IMR-90 (cell line): ENCODE measurements around the gene MMRN1. TPM values are rescaled to one million over a fixed set of nuclear protein-coding genes. Genes with fewer than 3 reads are reported as not detected.

ENCODE experiments used
- ATAC-seq: fragments of 200-7000 bp; cut with Tn5 transposase; 2 replicates; pipeline ENCODE4 v1.9.1; 2020; ENCODE audit warnings: low read depth, mild to moderate bottlenecking, moderate library complexity
- BruUV-seq: library from RNA; stranded (reverse); fragments of 400-500 nt; replicated peaks from 2 replicates; lab custom pipeline; 2021; lab: Mats Ljungman, UMichigan
- CTCF ChIA-PET: fragments of 300-600 bp; formaldehyde crosslinking; extraction: SDS; loops from one replicate; lab custom pipeline; 2021; ENCODE audit warnings: antibody characterized with exemption; lab: Yijun Ruan, JAX
- POLR2A ChIA-PET: fragments of 300-600 bp; sonication (Branson Sonifier 250); formaldehyde crosslinking; loops from one replicate; lab custom pipeline; 2022; ENCODE audit warnings: antibody characterized with exemption; ENCODE audit not compliant: unreplicated experiment; lab: Charles Lee
- DNase-seq: peaks from one replicate; pipeline ENCODE4 v3.0.0; 2013
- H2AFZ ChIP-seq: replicated peaks from 2 replicates; pipeline ENCODE3; 2013; ENCODE audit warnings: low read length, mild to moderate bottlenecking; ENCODE audit not compliant: poor library complexity
- H2AK5ac ChIP-seq: 2 replicates; pipeline ENCODE4 v1.6.1; 2013; ENCODE audit warnings: low read depth, low read length, inconsistent platforms
- H2AK9ac ChIP-seq: replicated peaks from 2 replicates; pipeline ENCODE3; 2013; ENCODE audit warnings: mild to moderate bottlenecking, low read depth, low read length, moderate library complexity; ENCODE audit not compliant: poor library complexity
- H2BK120ac ChIP-seq: 2 replicates; pipeline ENCODE4 v1.6.1; 2013; ENCODE audit warnings: low read depth, low read length, inconsistent platforms
- H2BK15ac ChIP-seq: 3 replicates; pipeline ENCODE4 v1.6.1; 2013; ENCODE audit warnings: low read depth, low read length, inconsistent platforms
- H2BK20ac ChIP-seq: 2 replicates; pipeline ENCODE4 v1.6.1; 2013; ENCODE audit warnings: low read depth, mild to moderate bottlenecking, inconsistent platforms, low read length, moderate library complexity
- H2BK5ac ChIP-seq: 2 replicates; pipeline ENCODE4 v1.6.1; 2013; ENCODE audit warnings: mild to moderate bottlenecking, low read depth, low read length, inconsistent platforms; ENCODE audit not compliant: poor library complexity, severe bottlenecking
- H3K14ac ChIP-seq: replicated peaks from 2 replicates; pipeline ENCODE4 v1.6.1; 2013; ENCODE audit warnings: low read depth, low read length, inconsistent platforms
- H3K18ac ChIP-seq: 2 replicates; pipeline ENCODE4 v1.6.1; 2013; ENCODE audit warnings: low read depth, low read length, control low read depth
- H3K23ac ChIP-seq: 2 replicates; pipeline ENCODE4 v1.6.1; 2013; ENCODE audit warnings: low read depth, low read length, inconsistent platforms
- H3K27ac ChIP-seq: 2 replicates; pipeline ENCODE4 v1.5.1; 2013; ENCODE audit warnings: mild to moderate bottlenecking, control low read depth, low read length; ENCODE audit not compliant: insufficient read depth
- H3K27me3 ChIP-seq: 2 replicates; pipeline ENCODE4 v1.6.1; 2013; ENCODE audit warnings: low read length; ENCODE audit not compliant: control insufficient read depth, insufficient read depth
- H3K36me3 ChIP-seq: 2 replicates; pipeline ENCODE4 v1.6.1; 2013; ENCODE audit warnings: low read length, mixed read lengths; ENCODE audit not compliant: control insufficient read depth, insufficient read depth
- H3K4ac ChIP-seq: 2 replicates; pipeline ENCODE4 v1.6.1; 2013; ENCODE audit warnings: low read depth, low read length, inconsistent platforms
- H3K4me1 ChIP-seq: 2 replicates; pipeline ENCODE4 v1.6.1; 2013; ENCODE audit warnings: low read length, mixed read lengths; ENCODE audit not compliant: control insufficient read depth, insufficient read depth
- H3K4me2 ChIP-seq: 2 replicates; pipeline ENCODE4 v1.6.1; 2013; ENCODE audit warnings: low read depth, mild to moderate bottlenecking, control low read depth, low read length, moderate library complexity
- H3K4me3 ChIP-seq: 2 replicates; pipeline ENCODE4 v1.5.1; 2013; ENCODE audit warnings: low read depth, mild to moderate bottlenecking, control low read depth, low read length, moderate library complexity; ENCODE audit not compliant: insufficient read depth
- H3K56ac ChIP-seq: 2 replicates; pipeline ENCODE4 v1.6.1; 2013; ENCODE audit warnings: low read length, inconsistent platforms; ENCODE audit not compliant: insufficient read depth; ENCODE audit errors: extremely low read depth
- H3K79me1 ChIP-seq, 2 experiments: 2 replicates each; pipeline ENCODE4 v1.6.1; 2013; ENCODE audit warnings: low read length in 2 of 2, inconsistent platforms in 1 of 2, low read depth in 1 of 2
- H3K9ac ChIP-seq: 2 replicates; pipeline ENCODE4 v1.6.1; 2013; ENCODE audit warnings: low read depth, low read length, control low read depth
- H3K9me1 ChIP-seq: 2 replicates; pipeline ENCODE4 v1.6.1; 2013; ENCODE audit warnings: low read length, inconsistent platforms; ENCODE audit not compliant: insufficient read depth
- H3K9me3 ChIP-seq: 2 replicates; pipeline ENCODE4 v1.6.1; 2013; ENCODE audit warnings: low read length; ENCODE audit not compliant: control insufficient read depth, insufficient read depth
- H4K20me1 ChIP-seq: 2 replicates; pipeline ENCODE4 v1.6.1; 2013; ENCODE audit warnings: low read length, inconsistent platforms; ENCODE audit not compliant: insufficient read depth
- H4K5ac ChIP-seq: 2 replicates; pipeline ENCODE4 v1.6.1; 2013; ENCODE audit warnings: mild to moderate bottlenecking, low read depth, low read length, control low read depth
- H4K8ac ChIP-seq, 2 experiments: 2 replicates each; pipeline ENCODE4 v1.6.1; 2013; ENCODE audit warnings: low read depth in 2 of 2, low read length in 2 of 2, control low read depth in 1 of 2, inconsistent platforms in 1 of 2
- H4K91ac ChIP-seq: 2 replicates; pipeline ENCODE4 v1.6.1; 2013; ENCODE audit warnings: low read depth, low read length, inconsistent platforms; ENCODE audit not compliant: insufficient read depth
- BHLHE40 ChIP-seq: fragments of 150-350 bp; IDR thresholded peaks from 2 replicates; pipeline ENCODE4 v1.6.1; 2016; ENCODE audit warnings: mild to moderate bottlenecking, low read depth, low read length
- CTCF ChIP-seq: conservative IDR thresholded peaks from 2 replicates; pipeline ENCODE4 v1.5.1; 2012; ENCODE audit warnings: mild to moderate bottlenecking, low read depth, low read length, improper control_type of control experiment
- MAZ ChIP-seq: IDR thresholded peaks from 2 replicates; pipeline ENCODE4 v1.6.1; 2012; ENCODE audit warnings: low read depth, mild to moderate bottlenecking, low read length, improper control_type of control experiment, moderate library complexity, borderline replicate concordance
- MXI1 ChIP-seq: IDR thresholded peaks from 2 replicates; pipeline ENCODE4 v1.6.1; 2012; ENCODE audit warnings: low read depth, mild to moderate bottlenecking, low read length, moderate library complexity, borderline replicate concordance
- RCOR1 ChIP-seq: IDR thresholded peaks from 2 replicates; pipeline ENCODE4 v1.6.1; 2012; ENCODE audit warnings: mild to moderate bottlenecking, low read length, improper control_type of control experiment; ENCODE audit not compliant: insufficient replicate concordance
- RFX5 ChIP-seq: IDR thresholded peaks from 2 replicates; pipeline ENCODE4 v1.8.0; 2012; ENCODE audit warnings: low read depth, mild to moderate bottlenecking, low read length, moderate library complexity
- USF2 ChIP-seq: fragments of 150-350 bp; IDR thresholded peaks from 2 replicates; pipeline ENCODE4 v1.6.1; 2017; ENCODE audit warnings: mild to moderate bottlenecking, antibody characterized with exemption, low read length, low read depth
- WGBS, 2 experiments: methylation state at CpG; one replicate each; pipeline versions ENCODE4 v1.1.5 to v1.1.7; 2013; ENCODE audit warnings: missing lambda C conversion rate in 2 of 2; ENCODE audit not compliant: insufficient read length in 1 of 2; ENCODE audit errors: extremely low coverage in 2 of 2; 5-methylcytosine and 5-hydroxymethylcytosine counted together
- dilution Hi-C: fragments of 300-500 bp; cut with HindIII; formaldehyde crosslinking; loops from one replicate; pipeline ENCODE4 v1.14.3; 2018; ENCODE audit warnings: low sequenced_read_pairs; ENCODE audit not compliant: unreplicated experiment
- in situ Hi-C: fragments of 300-500 bp; cut with MboI; formaldehyde crosslinking; loops from 3 replicates; pipeline ENCODE4 v1.14.3; 2019; ENCODE audit warnings: low sequenced_read_pairs, inconsistent platforms, mixed read lengths
- intact Hi-C: fragments of 100-400 bp; cut with micrococcal nuclease; formaldehyde crosslinking; loops from 2 replicates; pipeline ENCODE4 v1.10.0; 2022
- polyA plus RNA-seq, 3 experiments: library from polyadenylated mRNA; depleted of rRNA; stranded (reverse); fragments of >200 nt; gene quantifications; 2 replicates each; pipeline ENCODE4 v1.2.3, GENCODE V29; 2012; ENCODE audit warnings: low replicate concordance in 1 of 3
- total RNA-seq: library from RNA; depleted of rRNA; stranded (reverse); fragments of >200 nt; gene quantifications from 2 replicates; pipeline ENCODE4 v1.2.3, GENCODE V29; 2012

The MMRN1 gene
- total and polyA plus RNA-seq, 2 of the 4 experiments (the other 2 are of a cell fraction) = not detected

GRCh38 chr4:89909889-89910288, 15.2 kb downstream of the MMRN1 start:
- Histone ChIP-seq H4K8ac (no peak overlapping the region), H2AK9ac (no peak overlapping the region), H3K79me1 (no peaks in the 10 kb centered on the region), H4K5ac (no peak overlapping the region), H3K4me1 (no peaks in the 10 kb centered on the region), H3K14ac (no peak overlapping the region), H3K4me2 (no peak overlapping the region), H3K27ac (no peak overlapping the region), H4K91ac (no peak overlapping the region), H3K9me1 (no peaks in the 10 kb centered on the region), H3K23ac (no peak overlapping the region), H2AFZ (no peak overlapping the region), H3K36me3 (no peaks in the 10 kb centered on the region), H2BK120ac (no peak overlapping the region), H2BK20ac (no peak overlapping the region), H3K4me3 (no peak overlapping the region), H3K9ac (no peak overlapping the region), H4K20me1 (no peaks in the 10 kb centered on the region), H2AK5ac (no peak overlapping the region), H2BK5ac (no peak overlapping the region), H2BK15ac (no peak overlapping the region), H3K56ac (no peak overlapping the region), H3K27me3 (no peaks in the 10 kb centered on the region), H3K9me3 (no peaks in the 10 kb centered on the region), H3K18ac (no peak overlapping the region), H3K4ac (no peak overlapping the region)
- ATAC-seq = no peak
- WGBS, 2 experiments = no CpG with 5 or more reads among the region's 1 CpG
- DNase-seq = no peak
- intact Hi-C loops (loop anchor here (5.0 to 10.0 kb wide), 3 partner anchors 382 to 755 kb away; no protein-coding TSS in a partner anchor), in situ Hi-C loops (loop anchor here (25.0 kb wide), 1 partner anchor 673 kb away; no protein-coding TSS in a partner anchor), dilution Hi-C loops (no loop called here)
- CTCF ChIA-PET = no interaction called here
- BruUV-seq = no TSS peak
- TF ChIP-seq MAZ (no peak), USF2 (no peak), MXI1 (no peak), CTCF (no peak), RCOR1 (no peak), BHLHE40 (no peak), RFX5 (no peak)
- POLR2A ChIA-PET = no interaction called here
